ENCODE data around the gene ANKMY1.

Gene ANKMY1

DNA sequence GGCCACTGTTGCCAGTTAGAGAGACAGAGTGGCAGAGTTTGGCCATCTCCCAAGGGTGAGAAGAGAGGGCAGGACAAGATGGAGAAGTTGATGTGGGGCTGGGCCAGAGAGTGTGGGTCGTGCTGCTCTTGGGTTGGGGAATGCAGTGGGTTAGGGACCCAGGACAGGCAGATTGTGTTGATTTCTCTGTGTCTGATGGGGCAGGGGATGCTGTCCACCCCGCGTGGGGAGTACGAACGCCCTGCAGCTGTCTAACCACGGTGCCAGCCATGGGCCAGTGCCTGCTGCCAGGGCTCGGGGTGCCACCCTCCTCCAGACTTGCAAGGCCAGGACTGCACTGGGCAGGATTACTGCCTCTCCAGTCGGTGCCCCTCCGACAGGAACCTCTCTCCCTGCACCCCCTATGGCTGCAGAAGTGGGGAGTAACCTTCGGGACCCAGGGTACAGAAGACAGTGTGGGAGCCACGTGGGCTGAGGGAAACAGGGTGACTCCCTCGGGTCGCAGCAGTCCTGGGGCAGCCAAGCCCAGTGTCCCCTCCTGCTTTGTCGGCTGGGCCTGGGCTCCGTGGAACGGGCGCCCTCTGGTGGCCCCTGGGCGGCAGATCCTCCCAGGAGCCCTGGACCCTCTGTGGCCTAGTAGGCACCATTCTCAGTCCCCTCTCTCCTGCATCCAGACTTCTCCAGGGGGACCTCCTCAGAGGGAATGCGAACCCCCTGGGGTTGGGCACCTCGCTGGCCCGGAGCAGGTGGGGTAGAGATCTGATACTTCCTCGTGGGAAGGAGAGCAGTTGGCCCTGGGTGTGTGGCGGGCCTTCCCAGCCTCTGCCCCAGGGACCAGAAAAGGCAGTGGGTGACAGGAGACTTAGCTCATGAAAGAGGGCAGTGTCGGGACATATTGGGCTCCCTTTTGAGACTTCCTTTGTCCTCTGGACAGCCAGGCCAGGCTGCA is 119.7 kb downstream of the ANKMY1 start:
- no peaks in the 10 kb centered on the region for H3K36me3 ChIP-seq (ENCODE audit: control insufficient read depth, insufficient read depth, low read length)
- H3K27me3 ChIP-seq (ENCODE audit: control insufficient read depth, insufficient read depth, low read length, poor library complexity, severe bottlenecking) = peaks cover 22% of the 10 kb centered on the region
- no peak overlapping the region for H3K27ac ChIP-seq (ENCODE audit: insufficient read depth, low read depth, low read length, poor library complexity, severe bottlenecking)
- 33% methylated on average over 24 of the region's 24 CpGs for WGBS, 2 experiments
- H3K9me3 ChIP-seq (ENCODE audit: control insufficient read depth, low read length) = no peaks in the 10 kb centered on the region
- H3K4me1 ChIP-seq (ENCODE audit: control insufficient read depth, insufficient read depth, low read length) = peaks cover 11% of the 10 kb centered on the region
- H3K4me3 ChIP-seq (ENCODE audit: insufficient read depth, low read depth, low read length) = no peak overlapping the region

DNA sequence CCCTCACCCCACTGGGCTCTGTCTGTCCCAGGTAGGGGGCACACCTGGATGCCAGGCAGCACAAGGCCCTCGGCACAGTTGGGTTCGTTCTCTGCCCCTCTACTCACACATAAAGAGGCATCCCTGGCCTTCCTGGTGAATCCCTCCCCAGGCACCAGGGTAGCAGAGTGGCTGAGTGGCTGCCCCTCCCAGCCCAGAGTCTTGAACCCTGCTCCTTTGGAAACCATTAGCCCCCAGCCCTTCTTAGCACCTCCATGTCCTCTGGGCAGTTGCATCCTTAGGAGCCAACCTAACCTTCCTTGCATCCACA is 120.3 kb downstream of the ANKMY1 start:
- no peaks in the 10 kb centered on the region for H3K9me3 ChIP-seq (ENCODE audit: control insufficient read depth, low read length)
- 87 to 94% methylated on average over 2 of the region's 2 CpGs for WGBS, 2 experiments
- H3K27me3 ChIP-seq (ENCODE audit: control insufficient read depth, insufficient read depth, low read length, poor library complexity, severe bottlenecking) = peaks cover 22% of the 10 kb centered on the region
- no peak overlapping the region for H3K27ac ChIP-seq (ENCODE audit: insufficient read depth, low read depth, low read length, poor library complexity, severe bottlenecking)
- peaks cover 11% of the 10 kb centered on the region for H3K4me1 ChIP-seq (ENCODE audit: control insufficient read depth, insufficient read depth, low read length)
- peak overlapping the region; percentile 69 for H3K4me3 ChIP-seq (ENCODE audit: insufficient read depth, low read depth, low read length)
- H3K36me3 ChIP-seq (ENCODE audit: control insufficient read depth, insufficient read depth, low read length) = no peaks in the 10 kb centered on the region

DNA sequence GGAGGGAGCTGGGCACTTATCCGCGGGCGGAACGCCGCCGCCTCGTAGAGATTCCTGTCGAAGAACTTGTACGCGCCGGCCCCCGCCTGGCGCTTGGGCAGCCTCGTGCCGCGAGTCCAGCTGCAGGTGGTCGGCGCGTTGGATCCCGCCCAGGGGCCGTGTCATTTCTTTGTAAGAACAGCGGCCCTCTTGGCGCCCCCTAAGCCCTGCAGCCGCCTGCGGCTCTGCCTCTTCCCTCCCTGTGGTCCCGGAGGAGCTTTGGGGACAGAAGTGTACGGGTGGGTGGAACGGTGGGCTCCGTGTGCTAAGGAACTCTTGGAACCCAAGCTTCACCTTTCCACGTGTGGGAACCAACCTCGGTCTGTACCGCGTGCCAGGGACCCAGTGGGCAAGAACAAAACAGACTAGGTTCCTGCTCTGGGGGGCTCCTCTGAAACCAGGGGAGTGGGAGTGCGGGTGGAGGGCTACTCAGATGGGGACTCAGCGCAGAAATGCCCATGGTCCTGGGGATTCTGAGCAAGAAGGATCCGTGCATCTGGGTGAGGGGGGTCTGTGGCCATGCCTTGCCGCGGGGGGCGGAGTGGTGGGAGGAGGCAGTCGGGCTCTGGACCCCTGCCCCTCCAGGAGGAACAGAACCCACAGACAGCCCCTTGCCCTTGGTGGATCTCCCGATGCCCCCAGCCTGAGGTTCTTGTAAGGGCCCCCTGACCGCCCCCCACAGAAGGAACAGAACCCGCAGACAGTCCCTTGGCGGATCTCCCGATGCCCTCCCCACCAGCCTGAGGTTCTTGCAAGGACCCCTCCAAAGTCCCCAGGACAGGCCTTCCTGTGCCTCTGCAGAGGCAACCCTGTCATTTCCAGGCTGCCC is 120.9 kb downstream of the ANKMY1 start:
- WGBS, 2 experiments = 23% methylated on average over 45 of the region's 45 CpGs
- Histone ChIP-seq H3K36me3 (ENCODE audit: control insufficient read depth, insufficient read depth, low read length) (no peaks in the 10 kb centered on the region), H3K9me3 (ENCODE audit: control insufficient read depth, low read length) (no peaks in the 10 kb centered on the region), H3K27me3 (ENCODE audit: control insufficient read depth, insufficient read depth, low read length, poor library complexity, severe bottlenecking) (peaks cover 22% of the 10 kb centered on the region), H3K4me3 (ENCODE audit: insufficient read depth, low read depth, low read length) (peak overlapping the region; percentile 69), H3K27ac (ENCODE audit: insufficient read depth, low read depth, low read length, poor library complexity, severe bottlenecking) (no peak overlapping the region), H3K4me1 (ENCODE audit: control insufficient read depth, insufficient read depth, low read length) (peaks cover 11% of the 10 kb centered on the region)

DNA sequence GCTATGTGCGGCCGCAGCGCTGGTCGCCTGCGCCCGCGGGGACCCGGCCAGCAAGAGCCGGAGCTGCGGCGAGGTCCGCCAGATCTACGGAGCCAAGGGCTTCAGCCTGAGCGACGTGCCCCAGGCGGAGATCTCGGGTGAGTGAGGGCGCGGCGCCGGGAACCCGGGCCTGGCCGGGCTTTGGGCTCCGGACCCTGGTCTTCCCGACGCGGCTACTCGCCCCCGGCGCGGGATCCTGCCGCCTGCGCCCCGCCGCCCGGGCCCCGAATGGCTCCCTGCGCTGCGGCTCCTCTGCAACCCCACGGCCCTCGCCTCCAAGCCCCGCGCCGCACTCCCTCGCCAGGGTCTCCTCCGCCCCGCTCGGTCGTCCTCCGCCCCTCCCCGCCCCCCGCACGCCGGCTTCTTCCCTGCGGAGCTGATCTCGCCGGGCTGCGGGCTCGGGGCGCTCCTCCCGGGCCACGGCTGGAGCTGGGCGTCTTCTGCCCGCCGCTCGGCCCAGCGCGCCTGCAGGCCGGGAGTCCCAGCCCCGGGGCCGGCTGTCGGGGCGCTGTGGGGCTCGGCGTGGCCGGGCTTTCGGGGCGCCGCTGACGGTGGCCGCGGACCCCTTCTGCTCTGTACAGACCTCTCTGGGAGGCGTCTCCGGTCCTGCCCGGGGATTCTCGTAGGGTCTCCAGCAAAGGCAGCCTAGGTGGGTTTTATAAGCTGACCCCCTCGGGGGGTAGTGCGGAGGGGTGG is 121.7 kb downstream of the ANKMY1 start:
- H3K27ac ChIP-seq (ENCODE audit: insufficient read depth, low read depth, low read length, poor library complexity, severe bottlenecking) = no peak overlapping the region
- WGBS, 2 experiments = 0% methylated on average over 88 of the region's 88 CpGs
- H3K36me3 ChIP-seq (ENCODE audit: control insufficient read depth, insufficient read depth, low read length) = no peaks in the 10 kb centered on the region
- H3K4me1 ChIP-seq (ENCODE audit: control insufficient read depth, insufficient read depth, low read length) = peaks cover 11% of the 10 kb centered on the region
- H3K27me3 ChIP-seq (ENCODE audit: control insufficient read depth, insufficient read depth, low read length, poor library complexity, severe bottlenecking) = peaks cover 22% of the 10 kb centered on the region
- H3K9me3 ChIP-seq (ENCODE audit: control insufficient read depth, low read length) = no peaks in the 10 kb centered on the region
- peak overlapping the region; percentile 69 for H3K4me3 ChIP-seq (ENCODE audit: insufficient read depth, low read depth, low read length)

DNA sequence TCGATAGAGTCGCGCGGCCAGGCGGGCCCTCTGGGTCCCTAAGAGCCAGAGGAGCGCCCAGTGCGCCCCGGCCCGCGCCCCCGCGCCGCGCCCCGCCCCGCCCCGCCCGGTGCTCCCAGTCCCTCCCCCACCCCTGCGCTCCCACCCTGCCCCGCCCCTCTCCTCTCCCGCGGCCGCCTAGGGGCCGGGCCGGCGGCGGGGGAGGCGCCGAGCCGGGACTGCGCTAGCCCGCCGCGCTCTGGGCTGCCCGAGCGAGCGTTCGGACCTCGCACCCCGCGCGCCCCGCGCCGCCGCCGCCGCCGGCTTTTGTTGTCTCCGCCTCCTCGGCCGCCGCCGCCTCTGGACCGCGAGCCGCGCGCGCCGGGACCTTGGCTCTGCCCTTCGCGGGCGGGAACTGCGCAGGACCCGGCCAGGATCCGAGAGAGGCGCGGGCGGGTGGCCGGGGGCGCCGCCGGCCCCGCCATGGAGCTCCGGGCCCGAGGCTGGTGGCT is 122.3 kb downstream of the ANKMY1 start, which contains the start of gene GPC1:
GPC1 (plus strand) TSS at position 207 of the 491 bp plus-strand sequence; CDS start at position 463, 256 bp downstream.
- Histone ChIP-seq H3K9me3 (ENCODE audit: control insufficient read depth, low read length) (no peaks in the 10 kb centered on the region), H3K36me3 (ENCODE audit: control insufficient read depth, insufficient read depth, low read length) (no peaks in the 10 kb centered on the region), H3K27ac (ENCODE audit: insufficient read depth, low read depth, low read length, poor library complexity, severe bottlenecking) (no peak within 1 kb of the TSS), H3K4me1 (ENCODE audit: control insufficient read depth, insufficient read depth, low read length) (peaks cover 11% of the 10 kb centered on the region), H3K4me3 (ENCODE audit: insufficient read depth, low read depth, low read length) (peak within 1 kb of the TSS; percentile 69), H3K27me3 (ENCODE audit: control insufficient read depth, insufficient read depth, low read length, poor library complexity, severe bottlenecking) (peaks cover 22% of the 10 kb centered on the region)
- WGBS, 2 experiments = 0 to 1% methylated on average over 75 to 77 of the region's 77 CpGs

DNA sequence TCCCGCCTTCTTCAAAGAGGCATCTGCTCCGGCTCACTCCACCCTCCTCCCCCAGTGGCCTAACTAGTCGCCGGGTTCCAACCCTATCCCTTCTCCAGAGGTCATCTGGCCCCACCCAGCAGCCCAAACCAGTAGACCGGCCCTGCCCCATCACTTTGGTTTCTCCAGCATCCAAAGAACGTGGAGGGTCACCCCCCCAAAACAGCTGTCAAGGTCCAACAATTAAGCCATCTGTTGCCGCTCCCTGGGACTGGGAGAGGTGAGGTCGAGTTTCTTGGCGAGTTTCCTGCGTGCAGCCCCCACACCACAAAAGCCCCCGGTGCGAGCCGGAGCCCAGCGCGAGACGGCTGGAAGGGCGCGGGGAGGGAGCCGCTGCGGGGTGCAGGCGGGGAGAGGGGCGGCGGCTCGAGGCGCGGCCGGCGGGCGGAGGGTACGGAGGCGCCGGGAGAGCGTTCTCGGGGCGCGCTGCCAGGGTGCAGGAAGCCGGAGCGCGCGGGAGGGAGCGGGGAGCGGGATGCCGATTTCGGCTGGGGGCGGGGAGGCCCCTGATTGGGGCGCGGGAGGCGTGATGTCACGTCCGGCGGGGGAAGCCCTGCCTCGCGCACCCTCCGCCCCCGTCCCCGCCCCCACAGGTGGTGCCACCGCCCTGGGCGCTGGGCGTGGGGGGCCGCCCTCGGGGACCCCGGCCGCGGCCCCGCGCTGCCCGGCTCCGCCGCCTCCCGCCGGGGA is 122.9 kb downstream of the ANKMY1 start:
- no peak overlapping the region for H3K27ac ChIP-seq (ENCODE audit: insufficient read depth, low read depth, low read length, poor library complexity, severe bottlenecking)

DNA sequence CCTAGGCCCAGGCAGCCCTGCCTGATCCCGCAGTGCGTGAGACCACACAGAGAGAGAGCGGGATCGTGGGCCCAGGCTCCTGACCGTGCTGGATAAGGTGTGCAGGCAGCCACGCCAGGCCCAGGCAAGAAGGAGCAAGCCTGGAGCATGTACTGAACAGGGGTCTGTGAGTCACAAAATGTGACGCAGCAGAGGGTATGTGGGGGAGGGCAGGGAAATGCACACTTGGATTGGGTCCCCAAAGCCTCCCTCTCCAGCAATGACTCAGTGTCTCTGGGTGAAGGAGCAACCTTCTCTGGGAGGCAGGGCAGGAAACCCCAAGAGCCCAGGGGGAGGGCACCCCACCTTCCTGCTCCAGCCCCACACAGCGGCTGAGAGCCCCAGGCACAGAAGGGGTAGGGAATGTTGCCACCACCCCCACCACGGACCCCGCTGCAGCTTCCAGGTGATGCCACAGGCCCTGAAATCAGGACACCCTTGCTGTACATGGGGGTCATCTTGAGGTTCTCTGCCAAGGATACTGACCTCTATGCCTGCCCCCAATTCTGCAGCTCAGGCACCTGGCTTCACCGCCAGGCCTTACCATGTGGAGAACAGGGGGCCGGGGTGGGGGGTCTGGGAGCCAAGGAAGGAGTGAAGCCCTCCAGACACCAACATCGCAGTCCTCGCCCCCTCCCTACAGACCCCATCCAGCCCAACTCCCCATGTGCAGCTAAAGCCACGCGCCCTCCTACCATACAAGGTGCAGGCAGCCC is 123.6 kb downstream of the ANKMY1 start:
- peaks cover 22% of the 10 kb centered on the region for H3K27me3 ChIP-seq (ENCODE audit: control insufficient read depth, insufficient read depth, low read length, poor library complexity, severe bottlenecking)
- no peaks in the 10 kb centered on the region for H3K9me3 ChIP-seq (ENCODE audit: control insufficient read depth, low read length)
- H3K27ac ChIP-seq (ENCODE audit: insufficient read depth, low read depth, low read length, poor library complexity, severe bottlenecking) = no peak overlapping the region
- H3K4me3 ChIP-seq (ENCODE audit: insufficient read depth, low read depth, low read length) = peak overlapping the region; percentile 69
- 79 to 81% methylated on average over 16 of the region's 16 CpGs for WGBS, 2 experiments
- peaks cover 11% of the 10 kb centered on the region for H3K4me1 ChIP-seq (ENCODE audit: control insufficient read depth, insufficient read depth, low read length)
- H3K36me3 ChIP-seq (ENCODE audit: control insufficient read depth, insufficient read depth, low read length) = no peaks in the 10 kb centered on the region

More for the DNA sequence above, 122.9 kb downstream of the ANKMY1 start:
- 1% methylated on average over 71 of the region's 71 CpGs for WGBS, 2 experiments
- Histone ChIP-seq H3K4me3 (ENCODE audit: insufficient read depth, low read depth, low read length) (peak overlapping the region; percentile 69), H3K27me3 (ENCODE audit: control insufficient read depth, insufficient read depth, low read length, poor library complexity, severe bottlenecking) (peaks cover 22% of the 10 kb centered on the region), H3K9me3 (ENCODE audit: control insufficient read depth, low read length) (no peaks in the 10 kb centered on the region), H3K4me1 (ENCODE audit: control insufficient read depth, insufficient read depth, low read length) (peaks cover 11% of the 10 kb centered on the region), H3K36me3 (ENCODE audit: control insufficient read depth, insufficient read depth, low read length) (no peaks in the 10 kb centered on the region)

DNA sequence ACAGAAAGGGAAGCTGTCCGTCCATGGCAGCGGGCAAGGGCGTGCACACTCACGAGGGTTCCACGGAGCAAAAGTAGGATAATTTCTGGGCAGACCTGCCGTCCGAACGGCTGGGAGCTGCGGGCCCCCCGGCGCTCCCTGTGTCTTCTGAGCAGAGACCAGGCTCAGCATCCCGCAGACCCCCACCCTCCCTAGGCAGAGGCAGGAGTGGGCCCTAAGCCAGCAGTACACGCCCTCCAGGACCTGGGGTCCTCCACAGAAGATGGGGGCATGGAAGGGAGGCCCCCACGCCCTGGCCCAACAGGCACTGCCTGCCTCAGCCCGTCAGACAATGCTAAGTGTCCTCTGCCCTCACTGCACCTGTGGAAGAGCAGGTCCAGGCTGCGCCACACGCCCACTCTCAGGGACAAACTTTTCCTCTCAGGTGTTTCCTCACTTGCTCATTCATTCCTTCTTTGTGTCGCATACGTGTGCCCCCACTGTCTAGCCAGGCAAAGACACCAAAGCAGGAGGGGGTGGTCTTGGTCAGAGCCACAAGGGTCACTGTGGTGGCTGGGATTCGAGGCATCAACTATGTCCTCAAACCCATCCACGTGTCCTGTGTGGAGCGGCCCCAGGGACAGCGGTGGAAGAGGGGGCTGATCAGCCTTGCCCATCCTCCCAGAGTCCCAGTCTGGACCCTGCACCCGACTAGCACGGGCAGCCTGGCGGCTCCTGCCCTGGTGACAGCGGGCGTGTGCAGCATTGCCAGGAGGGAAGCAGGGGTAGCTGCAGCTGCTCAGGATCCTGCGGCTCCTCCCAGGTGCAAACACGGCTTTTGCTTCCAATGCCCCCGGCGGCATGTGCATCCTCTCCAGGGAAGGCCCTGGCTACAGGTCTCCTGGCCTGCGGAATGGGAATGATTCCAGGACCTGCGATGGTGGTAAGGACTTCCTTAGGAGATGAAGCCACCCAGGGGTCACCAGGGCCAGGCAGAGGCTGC is 124.7 kb downstream of the ANKMY1 start:
- Histone ChIP-seq H3K27ac (ENCODE audit: insufficient read depth, low read depth, low read length, poor library complexity, severe bottlenecking) (no peak overlapping the region), H3K4me3 (ENCODE audit: insufficient read depth, low read depth, low read length) (no peak overlapping the region), H3K36me3 (ENCODE audit: control insufficient read depth, insufficient read depth, low read length) (no peaks in the 10 kb centered on the region), H3K4me1 (ENCODE audit: control insufficient read depth, insufficient read depth, low read length) (peaks cover 11% of the 10 kb centered on the region), H3K27me3 (ENCODE audit: control insufficient read depth, insufficient read depth, low read length, poor library complexity, severe bottlenecking) (peaks cover 21% of the 10 kb centered on the region), H3K9me3 (ENCODE audit: control insufficient read depth, low read length) (no peaks in the 10 kb centered on the region)
- 93 to 94% methylated on average over 34 of the region's 34 CpGs for WGBS, 2 experiments

Measured in ectodermal cell (in vitro differentiated cells).